IgD-negative memory B cell (primary cell): ENCODE data around the gene ODC1. TPM values are rescaled to one million over a fixed set of nuclear protein-coding genes. Genes with fewer than 3 reads are reported as not detected.

Experiments used
- H3K27ac Mint-ChIP-seq, 3 donors: one replicate each; pipeline ENCODE4 v1.8.0; 2020 to 2022; ENCODE audit warnings: mild to moderate bottlenecking in 3 of 3, mixed read lengths in 3 of 3, moderate library complexity in 1 of 3
- H3K27me3 Mint-ChIP-seq: one replicate; pipeline ENCODE4 v1.8.0; 2021; ENCODE audit warnings: mixed read lengths
- H3K36me3 Mint-ChIP-seq: one replicate; pipeline ENCODE4 v1.8.0; 2020; ENCODE audit warnings: mild to moderate bottlenecking, mixed read lengths
- H3K4me1 Mint-ChIP-seq, 3 donors: one replicate each; pipeline ENCODE4 v1.8.0; 2020 to 2022; ENCODE audit warnings: mixed read lengths in 3 of 3, mild to moderate bottlenecking in 1 of 3
- H3K4me3 Mint-ChIP-seq, 4 donors: one replicate each; pipeline ENCODE4 v1.8.0; 2020 to 2022; ENCODE audit warnings: mild to moderate bottlenecking in 4 of 4, mixed read lengths in 4 of 4, moderate library complexity in 3 of 4
- H3K9me3 Mint-ChIP-seq, 3 donors: one replicate each; pipeline ENCODE4 v1.8.0; 2020 to 2021; ENCODE audit warnings: mixed read lengths in 3 of 3, mild to moderate bottlenecking in 1 of 3
- polyA plus RNA-seq: library from polyadenylated mRNA; unstranded; fragments of 300-500 nt; fragmentation: Illumina TruSeq; gene quantifications from one replicate; pipeline ENCODE4 v1.2.3, GENCODE V29; 2021

ODC1 gene
- polyA plus RNA-seq, 1 donor from 2014 or later, result 207 TPM

DNA sequence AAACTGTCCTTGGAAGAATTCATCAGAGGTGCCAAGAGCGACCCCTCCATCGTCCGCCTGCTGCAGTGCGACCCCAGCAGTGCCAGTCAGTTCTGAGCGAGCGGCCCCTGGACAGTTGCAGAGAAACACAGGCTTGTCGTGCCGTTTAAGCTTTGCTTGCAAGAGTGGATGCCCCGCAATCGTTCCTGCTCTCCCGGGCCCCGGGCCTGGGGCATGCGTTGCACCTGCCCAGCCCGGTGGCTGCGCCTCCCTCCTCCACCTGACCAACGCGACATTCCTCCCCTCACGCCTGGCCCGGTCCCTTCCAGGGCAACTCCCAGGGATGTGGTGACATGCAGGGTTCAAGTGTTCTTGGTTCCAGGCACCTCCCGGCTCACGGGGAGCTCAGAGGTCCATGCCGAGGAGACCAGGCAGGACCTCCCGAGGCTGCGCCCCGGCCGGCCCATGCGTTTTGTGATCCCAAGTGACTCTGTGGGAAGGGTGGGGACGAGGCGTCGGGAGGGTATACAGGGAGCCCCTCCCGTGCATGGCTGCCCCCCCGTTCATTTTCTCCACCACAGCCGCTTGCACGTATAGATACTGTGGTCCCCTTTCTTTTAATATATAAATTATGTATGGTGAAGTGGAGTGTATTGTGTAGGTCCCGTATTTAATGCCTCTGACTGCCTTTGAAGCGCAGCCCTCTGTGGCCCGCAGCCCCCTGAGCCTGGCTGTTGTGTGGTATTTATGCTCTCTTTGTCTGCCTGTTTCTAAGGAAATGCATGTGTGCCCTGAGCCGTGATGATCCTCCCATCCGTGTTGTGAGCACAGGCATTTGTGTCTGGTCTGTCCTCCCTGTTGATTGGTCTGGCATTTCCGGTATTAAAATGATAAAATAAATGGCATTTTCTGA lies 21.2 kb downstream of the ODC1 start:
- H3K4me3 Mint-ChIP-seq, result no peak overlapping the region
- H3K27me3 Mint-ChIP-seq, result no peaks in the 10 kb centered on the region
- H3K9me3 Mint-ChIP-seq, result no peaks in the 10 kb centered on the region
- H3K4me1 Mint-ChIP-seq, result peaks cover 0 to 7% (median 5%) of the 10 kb centered on the region in 3 donors
- no peak overlapping the region for H3K27ac Mint-ChIP-seq
- no peaks in the 10 kb centered on the region for H3K36me3 Mint-ChIP-seq

DNA sequence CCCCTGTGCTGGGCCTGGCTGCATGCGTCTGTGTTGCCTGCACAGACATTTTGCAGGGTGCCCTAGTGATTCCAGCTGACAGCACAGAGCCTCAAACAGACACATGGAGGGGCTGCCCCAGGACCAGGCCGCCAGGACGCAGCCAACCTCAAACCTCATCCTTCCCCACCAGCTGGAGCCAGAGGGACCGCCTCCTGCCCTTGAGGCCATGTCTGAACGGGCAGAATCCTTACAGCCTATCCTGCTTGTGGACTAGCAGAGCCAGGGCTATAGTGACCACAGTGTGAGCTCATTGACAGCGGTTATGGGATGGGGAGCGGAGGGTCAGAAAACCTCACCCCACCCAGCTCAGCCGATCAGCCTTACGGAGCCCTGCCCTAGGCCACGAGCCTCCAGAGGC lies 22.4 kb downstream of the ODC1 start:
- Mint-ChIP-seq H3K4me3 (no peak overlapping the region), H3K9me3 (no peaks in the 10 kb centered on the region), H3K4me1 (peaks cover 0 to 3% (median 0%) of the 10 kb centered on the region in 3 donors), H3K27ac (no peak overlapping the region), H3K27me3 (no peaks in the 10 kb centered on the region), H3K36me3 (peaks cover 2% of the 10 kb centered on the region)

DNA sequence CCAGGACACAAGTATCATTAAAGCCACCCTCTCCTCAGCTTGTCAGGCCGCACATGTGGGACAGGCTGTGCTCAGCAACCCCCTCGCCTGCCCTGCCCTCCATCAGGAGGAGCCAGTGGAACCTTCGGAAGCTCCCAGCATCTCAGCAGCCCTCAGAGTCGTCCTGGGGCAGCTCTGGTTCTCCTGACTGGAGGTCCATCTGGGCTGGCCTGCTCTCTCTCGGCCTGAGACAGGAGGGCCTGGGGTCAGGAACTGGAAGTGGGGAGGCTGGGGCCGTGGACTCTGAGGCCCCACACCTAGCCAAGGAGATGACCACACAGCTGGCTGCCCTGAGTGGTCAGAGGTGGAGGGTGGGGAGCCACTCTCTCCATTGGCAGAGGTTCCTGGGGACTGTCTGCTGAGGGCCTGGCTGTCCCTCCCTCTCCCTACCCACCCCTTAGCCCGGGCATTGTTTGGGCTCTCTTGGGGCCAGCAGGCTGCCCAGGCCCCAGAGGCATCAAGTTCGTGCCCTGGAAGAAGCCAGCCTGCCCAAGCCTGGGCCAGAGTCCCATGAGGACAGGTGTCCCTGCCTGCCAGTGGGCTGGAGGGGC lies 23.1 kb downstream of the ODC1 start:
- Mint-ChIP-seq H3K9me3 (no peaks in the 10 kb centered on the region), H3K36me3 (peaks cover 2% of the 10 kb centered on the region), H3K27ac (no peak overlapping the region), H3K27me3 (no peaks in the 10 kb centered on the region), H3K4me3 (no peak overlapping the region), H3K4me1 (peaks cover 0 to 3% (median 0%) of the 10 kb centered on the region in 3 donors)

DNA sequence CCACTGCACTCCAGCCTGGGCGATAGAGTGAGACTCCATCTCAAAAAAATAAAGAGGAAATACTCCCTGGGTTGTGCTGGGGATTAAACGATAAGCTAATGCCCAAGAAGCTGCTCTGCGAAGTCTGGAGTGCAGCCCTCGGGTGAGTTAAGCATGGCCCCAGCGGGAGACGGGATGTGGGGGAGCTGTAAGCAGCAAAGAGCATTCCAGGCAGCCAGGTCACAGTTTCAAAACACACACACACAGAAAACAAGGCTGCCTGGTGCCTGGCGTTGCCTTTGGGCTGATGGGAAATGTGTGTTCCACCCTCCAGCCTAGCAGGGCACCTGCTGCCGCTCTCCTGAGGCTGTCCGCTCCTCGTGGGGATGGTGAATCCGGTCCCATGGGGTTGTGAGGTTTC lies 24.1 kb downstream of the ODC1 start:
- Mint-ChIP-seq H3K27me3 (no peaks in the 10 kb centered on the region), H3K4me1 (peaks cover 0 to 3% (median 0%) of the 10 kb centered on the region in 3 donors), H3K36me3 (peaks cover 2% of the 10 kb centered on the region), H3K9me3 (no peaks in the 10 kb centered on the region), H3K27ac (no peak overlapping the region), H3K4me3 (no peak overlapping the region)

DNA sequence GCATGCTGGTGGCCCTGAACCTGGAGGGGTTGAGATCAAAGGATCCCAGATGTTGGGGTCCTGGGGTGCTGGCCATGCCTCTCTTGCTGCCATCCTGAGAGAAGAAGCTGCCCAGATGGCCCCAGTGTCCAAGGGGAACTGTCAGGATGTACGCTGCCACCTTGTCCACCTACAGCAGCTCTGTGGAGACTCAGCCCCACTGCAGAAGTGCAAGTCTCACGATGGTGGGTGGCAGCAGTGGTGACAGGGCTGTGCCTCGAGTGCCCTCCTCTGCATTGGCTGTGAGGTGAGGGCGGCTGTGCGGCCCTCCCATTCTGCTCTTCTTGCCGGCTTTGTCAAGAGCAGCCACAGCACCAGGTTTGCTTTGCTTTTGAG lies 24.7 kb downstream of the ODC1 start:
- Mint-ChIP-seq H3K4me3 (no peak overlapping the region), H3K36me3 (peaks cover 2% of the 10 kb centered on the region), H3K4me1 (peaks cover 0 to 2% (median 0%) of the 10 kb centered on the region in 3 donors), H3K27me3 (no peaks in the 10 kb centered on the region), H3K9me3 (no peaks in the 10 kb centered on the region), H3K27ac (no peak overlapping the region)

DNA sequence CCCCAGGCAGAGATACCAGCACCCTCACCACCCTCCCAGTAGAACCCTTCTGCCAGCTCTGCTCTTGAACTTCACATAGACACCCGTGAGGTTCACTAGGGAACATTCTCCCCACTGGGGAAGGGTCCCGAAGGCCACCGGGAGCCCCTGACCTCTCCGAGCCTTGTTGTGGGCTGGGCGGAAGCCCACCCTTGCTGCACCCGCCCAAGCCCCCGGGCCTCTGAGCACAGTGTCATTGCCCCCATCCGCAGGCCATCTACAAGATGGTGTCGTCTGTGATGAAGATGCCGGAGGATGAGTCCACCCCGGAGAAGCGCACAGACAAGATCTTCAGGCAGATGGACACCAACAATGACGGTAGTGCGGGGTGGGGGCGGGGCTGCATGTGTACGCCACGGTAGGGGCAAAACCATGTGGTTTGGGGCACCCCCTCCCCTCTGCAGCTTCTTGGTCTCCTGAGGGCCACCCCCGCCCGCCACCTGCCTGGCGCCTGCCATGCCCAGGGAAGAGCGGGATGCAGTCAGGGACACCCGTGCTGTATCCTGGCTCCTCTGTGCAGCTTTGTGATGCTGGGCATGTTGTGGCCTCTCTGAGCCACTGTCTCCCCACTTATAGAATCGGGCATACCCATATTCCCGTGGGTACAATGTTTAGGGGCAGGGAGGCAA lies 25.3 kb downstream of the ODC1 start:
- Mint-ChIP-seq H3K36me3 (peaks cover 2% of the 10 kb centered on the region), H3K27me3 (no peaks in the 10 kb centered on the region), H3K4me3 (no peak overlapping the region), H3K4me1 (peaks cover 0 to 2% (median 0%) of the 10 kb centered on the region in 3 donors), H3K27ac (no peak overlapping the region), H3K9me3 (no peaks in the 10 kb centered on the region)

DNA sequence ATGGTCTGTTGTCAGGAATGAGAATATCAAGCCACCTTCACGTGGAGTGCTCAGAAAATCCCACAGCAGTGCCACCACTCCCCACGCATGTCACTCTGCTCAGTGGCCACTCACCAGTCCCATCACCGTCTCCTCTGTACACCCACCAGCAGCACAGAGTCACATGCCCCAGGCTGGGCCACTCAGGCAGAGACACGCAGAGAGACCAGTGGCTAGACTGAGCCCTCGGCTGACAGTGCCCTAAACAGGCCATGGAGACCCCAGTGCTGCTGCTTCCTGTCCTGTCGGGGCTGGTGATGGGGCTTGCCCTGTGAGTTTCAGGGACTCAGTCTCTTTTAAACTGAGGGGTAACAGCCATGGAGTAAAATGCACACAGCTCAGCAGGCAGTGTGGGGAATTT lies 25.9 kb downstream of the ODC1 start:
- peaks cover 4% of the 10 kb centered on the region for H3K36me3 Mint-ChIP-seq
- no peaks in the 10 kb centered on the region for H3K27me3 Mint-ChIP-seq
- peaks cover 0 to 3% (median 2%) of the 10 kb centered on the region in 3 donors for H3K4me1 Mint-ChIP-seq
- H3K27ac Mint-ChIP-seq, result peak overlapping the region in 1 of 3 donors; percentile 89
- H3K4me3 Mint-ChIP-seq, result no peak overlapping the region
- H3K9me3 Mint-ChIP-seq, result no peaks in the 10 kb centered on the region

DNA sequence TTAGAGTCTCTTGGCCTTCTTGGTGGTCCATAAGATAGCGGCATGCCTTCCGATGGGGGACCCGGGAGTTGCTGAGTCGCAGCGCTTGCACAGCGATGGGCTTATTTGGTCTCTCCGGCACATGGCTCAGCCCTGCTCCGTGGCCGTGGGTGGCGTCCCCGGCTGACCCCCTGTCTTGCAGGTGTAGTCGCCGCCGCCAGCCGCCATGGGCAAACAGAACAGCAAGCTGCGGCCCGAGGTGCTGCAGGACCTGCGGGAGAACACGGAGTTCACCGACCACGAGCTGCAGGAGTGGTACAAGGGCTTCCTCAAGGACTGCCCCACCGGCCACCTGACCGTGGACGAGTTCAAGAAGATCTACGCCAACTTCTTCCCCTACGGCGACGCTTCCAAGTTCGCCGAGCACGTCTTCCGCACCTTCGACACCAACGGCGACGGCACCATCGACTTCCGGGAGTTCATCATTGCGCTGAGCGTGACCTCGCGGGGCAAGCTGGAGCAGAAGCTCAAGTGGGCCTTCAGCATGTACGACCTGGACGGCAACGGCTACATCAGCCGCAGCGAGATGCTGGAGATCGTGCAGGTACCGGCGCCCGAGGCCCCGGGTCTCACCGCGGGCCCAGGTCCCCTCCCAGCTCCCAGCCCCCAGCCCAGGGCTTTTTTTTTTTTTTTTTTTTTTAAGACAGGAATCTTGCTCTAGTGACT lies 28.4 kb downstream of the ODC1 start:
- Mint-ChIP-seq H3K27me3 (no peaks in the 10 kb centered on the region), H3K36me3 (peaks cover 5% of the 10 kb centered on the region), H3K27ac (peak overlapping the region in 1 of 3 donors; percentile 60), H3K9me3 (no peaks in the 10 kb centered on the region), H3K4me3 (no peak overlapping the region), H3K4me1 (peaks cover 0 to 4% (median 2%) of the 10 kb centered on the region in 3 donors)

DNA sequence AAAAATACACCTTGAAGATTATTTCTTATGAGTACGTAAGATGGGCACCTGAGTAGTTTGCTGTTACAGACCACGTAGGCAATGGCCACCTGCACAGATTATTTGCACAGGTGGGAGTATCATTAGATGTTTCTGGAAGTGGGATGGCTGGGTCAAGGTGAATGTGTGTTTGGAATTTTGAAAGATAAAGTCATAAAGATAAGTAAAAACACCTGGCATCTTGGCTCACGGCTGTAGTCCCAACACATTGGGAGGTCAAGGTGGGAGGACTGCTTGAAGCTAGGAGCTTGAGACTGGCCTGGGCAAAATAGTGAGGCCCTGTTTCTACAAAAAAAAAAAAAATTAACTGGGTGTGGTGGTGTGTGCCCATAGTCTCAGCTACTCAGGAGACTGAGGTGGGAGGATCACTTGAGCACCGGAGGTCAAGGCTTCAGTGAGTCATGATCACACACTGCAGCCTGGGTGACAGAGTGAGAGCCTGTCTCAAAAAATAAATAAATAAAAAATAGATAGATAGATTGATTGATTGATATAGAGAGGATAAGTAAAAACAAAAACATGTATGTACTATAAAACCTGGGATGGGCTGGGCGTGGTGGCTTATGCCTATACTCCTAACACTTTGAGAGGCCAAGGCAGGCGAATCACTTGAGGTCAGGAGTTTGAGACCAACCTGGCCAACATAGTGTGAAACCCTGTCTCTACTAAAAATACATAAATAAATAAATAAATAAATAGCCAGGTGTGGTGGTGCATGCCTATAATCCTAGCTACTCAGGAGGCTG lies 30.4 kb downstream of the ODC1 start:
- no peak overlapping the region for H3K4me3 Mint-ChIP-seq
- H3K27ac Mint-ChIP-seq, result peak overlapping the region in 1 of 3 donors; percentile 59
- no peaks in the 10 kb centered on the region for H3K27me3 Mint-ChIP-seq
- peaks cover 5% of the 10 kb centered on the region for H3K36me3 Mint-ChIP-seq
- H3K9me3 Mint-ChIP-seq, result no peaks in the 10 kb centered on the region
- peaks cover 10 to 17% (median 16%) of the 10 kb centered on the region in 3 donors for H3K4me1 Mint-ChIP-seq

DNA sequence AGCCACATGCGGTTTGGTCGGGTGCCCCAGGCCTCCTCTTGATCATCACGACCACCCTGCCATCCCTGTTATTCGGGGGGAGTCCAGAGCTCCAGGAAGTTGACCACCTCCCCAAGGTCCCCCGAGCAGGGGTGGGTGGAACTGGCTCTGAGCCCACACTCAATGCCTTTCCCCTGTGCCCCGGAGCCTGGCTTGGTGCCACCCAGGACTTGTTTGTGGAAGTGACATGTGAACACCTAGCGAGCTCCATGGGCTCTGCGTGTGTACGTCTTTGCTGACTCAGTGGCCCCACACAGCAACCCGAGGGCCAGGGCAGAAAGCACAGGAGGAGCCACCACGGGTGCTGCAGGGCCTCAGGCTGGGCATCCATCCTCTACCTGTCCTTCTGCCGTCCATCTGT lies 32.5 kb downstream of the ODC1 start:
- Mint-ChIP-seq H3K27ac (no peak overlapping the region), H3K4me1 (peaks cover 13 to 25% (median 19%) of the 10 kb centered on the region in 3 donors), H3K36me3 (peaks cover 3% of the 10 kb centered on the region), H3K9me3 (no peaks in the 10 kb centered on the region), H3K27me3 (no peaks in the 10 kb centered on the region), H3K4me3 (no peak overlapping the region)

DNA sequence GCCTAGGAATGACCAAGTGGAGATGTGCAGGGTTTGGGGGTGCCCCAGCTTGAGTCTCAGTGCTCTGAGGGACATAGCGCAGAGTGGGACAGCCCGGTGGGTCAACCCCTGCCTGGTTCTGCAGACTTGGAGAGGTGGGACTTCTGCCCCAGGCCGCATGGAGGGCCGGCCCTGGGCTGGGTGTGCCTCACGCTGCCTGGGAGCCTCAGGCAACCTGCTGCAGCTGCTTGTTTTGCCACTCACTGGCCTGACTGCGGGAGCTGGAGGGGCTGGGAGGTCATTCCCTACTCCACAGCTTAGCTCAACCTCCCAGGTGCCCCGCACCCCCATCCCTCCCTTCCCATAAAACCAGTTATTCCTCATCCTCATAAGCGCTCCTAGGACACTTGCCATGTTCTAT lies 33.1 kb downstream of the ODC1 start:
- Mint-ChIP-seq H3K27me3 (no peaks in the 10 kb centered on the region), H3K4me1 (peaks cover 19 to 30% (median 25%) of the 10 kb centered on the region in 3 donors), H3K27ac (no peak overlapping the region), H3K4me3 (peak overlapping the region in 1 of 4 donors; percentile 81), H3K9me3 (no peaks in the 10 kb centered on the region), H3K36me3 (peaks cover 3% of the 10 kb centered on the region)

DNA sequence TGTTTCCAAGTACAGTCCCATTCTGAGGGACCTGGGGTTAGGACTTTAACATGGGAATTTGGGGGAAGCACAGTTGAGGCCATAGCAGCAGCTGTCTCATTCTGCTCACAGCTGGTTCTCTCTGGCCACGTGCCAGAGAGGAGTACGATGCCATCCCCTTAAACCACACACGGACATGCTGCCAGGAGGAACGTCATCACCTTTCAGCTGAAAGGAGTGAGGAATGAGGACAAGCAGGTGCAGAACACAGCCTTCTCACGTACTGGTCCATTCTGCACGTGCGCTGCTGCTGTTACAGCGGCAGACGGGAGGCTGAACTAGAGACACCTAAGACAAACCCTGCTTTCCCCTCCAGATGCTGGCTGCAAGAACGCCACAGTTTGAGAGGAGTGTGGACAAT lies 33.5 kb downstream of the ODC1 start:
- peak overlapping the region in 1 of 3 donors; percentile 86 for H3K27ac Mint-ChIP-seq
- H3K9me3 Mint-ChIP-seq, result no peaks in the 10 kb centered on the region
- H3K36me3 Mint-ChIP-seq, result peaks cover 3% of the 10 kb centered on the region
- no peak overlapping the region for H3K4me3 Mint-ChIP-seq
- H3K4me1 Mint-ChIP-seq, result peaks cover 22 to 32% (median 28%) of the 10 kb centered on the region in 3 donors
- no peaks in the 10 kb centered on the region for H3K27me3 Mint-ChIP-seq

DNA sequence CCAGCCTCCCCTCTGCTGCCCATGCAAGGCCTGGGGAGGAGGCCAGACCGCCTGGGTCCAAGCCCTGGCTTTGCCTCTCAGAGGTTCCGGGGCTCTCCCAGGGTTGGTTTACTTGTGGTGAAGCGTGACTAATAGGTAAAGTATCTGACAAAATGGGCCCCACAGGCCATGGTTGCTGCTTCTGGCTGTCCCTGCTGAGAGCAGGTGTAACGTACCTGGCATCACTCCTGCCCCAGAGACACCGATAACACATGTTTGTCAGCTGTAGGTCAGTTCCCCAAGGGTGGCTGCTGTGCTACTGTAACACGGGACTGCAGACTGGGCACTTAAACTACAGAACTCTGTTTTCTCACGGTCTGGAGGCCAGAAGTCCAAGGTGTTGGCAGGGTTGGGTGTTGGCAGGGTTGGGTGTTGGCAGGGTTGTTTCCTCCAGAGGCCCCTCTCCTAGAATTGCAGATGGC lies 34.1 kb downstream of the ODC1 start:
- Mint-ChIP-seq H3K9me3 (no peaks in the 10 kb centered on the region), H3K27me3 (no peaks in the 10 kb centered on the region), H3K27ac (peak overlapping the region; percentile 71 to 94 (median 86)), H3K4me1 (peaks cover 25 to 37% (median 31%) of the 10 kb centered on the region in 3 donors), H3K36me3 (peaks cover 3% of the 10 kb centered on the region), H3K4me3 (peak overlapping the region in 2 of 4 donors; percentile 43 to 49)

DNA sequence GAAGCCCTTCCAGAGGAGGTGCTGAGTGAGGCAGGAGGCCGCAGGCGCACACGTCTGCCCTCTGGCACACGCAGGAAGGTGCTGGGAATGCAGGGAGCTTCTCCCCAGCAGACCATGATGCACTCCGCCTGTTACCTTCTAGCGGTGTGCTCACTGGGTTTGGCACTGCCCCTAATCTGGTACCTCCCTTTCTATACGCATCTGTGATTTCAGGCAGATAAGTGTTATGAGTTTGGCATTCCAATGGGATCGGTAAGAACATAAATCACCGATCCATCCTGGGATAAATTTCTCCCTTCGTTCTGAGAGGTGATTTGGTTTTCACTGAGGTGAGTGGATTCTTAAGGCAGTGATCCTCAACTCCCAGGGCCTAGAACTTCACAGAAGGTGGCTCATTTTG lies 34.6 kb downstream of the ODC1 start:
- H3K4me1 Mint-ChIP-seq, result peaks cover 30 to 42% (median 37%) of the 10 kb centered on the region in 3 donors

More for the DNA sequence above, 34.6 kb downstream of the ODC1 start:
- H3K4me3 Mint-ChIP-seq, result peak overlapping the region in 3 of 4 donors; percentile 43 to 76 (median 49)
- no peaks in the 10 kb centered on the region for H3K27me3 Mint-ChIP-seq
- H3K9me3 Mint-ChIP-seq, result no peaks in the 10 kb centered on the region
- H3K36me3 Mint-ChIP-seq, result peaks cover 3% of the 10 kb centered on the region
- H3K27ac Mint-ChIP-seq, result peak overlapping the region in 2 of 3 donors; percentile 86 to 94
